K562 (cell line): ENCODE results near the gene BICC1. TPM values are rescaled to one million over a fixed set of nuclear protein-coding genes. Genes with fewer than 3 reads are reported as not detected.

ENCODE experiments used
- ATAC-seq: fragments of 200-7000 bp; cut with Tn5 transposase; 3 replicates; pipeline ENCODE4 v1.9.1; 2020; ENCODE audit warnings: moderate library complexity
- BruUV-seq: library from RNA; stranded (reverse); fragments of 400-500 nt; replicated peaks from 2 replicates; lab custom pipeline; 2021; lab: Mats Ljungman, UMichigan
- CTCF ChIA-PET: fragments of 300-600 bp; formaldehyde crosslinking; extraction: SDS; loops from one replicate; lab custom pipeline; 2021; ENCODE audit warnings: low intra/inter-chr PET ratio; lab: Yijun Ruan, JAX
- POLR2A ChIA-PET: fragments of 300-600, 350-650 bp; sonication (Branson Sonifier 250); formaldehyde crosslinking; extraction: SDS; loops from one replicate; lab custom pipeline; 2021; ENCODE audit warnings: antibody characterized with exemption, inconsistent platforms; lab: Yijun Ruan, JAX
- DNase-seq, 4 experiments: peaks; one replicate each; pipeline versions ENCODE4 v3.0.0 to v3.0.0-alpha.2; 2011 to 2018; ENCODE audit warnings: low spot score in 3 of 4, mixed read lengths in 3 of 4; ENCODE audit errors: extremely low read depth in 1 of 4
- FAIRE-seq: peaks from 2 replicates; lab custom pipeline; 2011; peaks lifted over from hg19 to GRCh38; lab: Jason Lieb, UNC
- H2AFZ ChIP-seq: 2 replicates; pipeline ENCODE4 v1.6.0; 2011; ENCODE audit warnings: low read depth, low read length, control low read depth, inconsistent platforms
- H3K27ac ChIP-seq: fragments of 200-600 bp; 3 replicates; pipeline ENCODE4 v1.8.0; 2011; ENCODE audit warnings: low read depth, mild to moderate bottlenecking, control low read depth, inconsistent platforms, low read length, moderate library complexity, mixed read lengths; ENCODE audit errors: extremely low read depth
- H3K27me3 ChIP-seq, 2 experiments: fragments of 300-600 bp in 1 of 2; 2 replicates in 1 of 2; 3 replicates in 1 of 2; pipeline versions ENCODE4 v1.6.0 to v1.8.0; 2011; ENCODE audit warnings: inconsistent platforms in 2 of 2, low read length in 2 of 2, mild to moderate bottlenecking in 1 of 2, mixed read lengths in 1 of 2, moderate library complexity in 1 of 2; ENCODE audit not compliant: control insufficient read depth in 2 of 2, insufficient read depth in 2 of 2
- H3K36me3 ChIP-seq: fragments of 300-600 bp; 3 replicates; pipeline ENCODE4 v1.8.0; 2011; ENCODE audit warnings: mild to moderate bottlenecking, low read length, inconsistent platforms; ENCODE audit not compliant: control insufficient read depth, insufficient read depth
- H3K4me1 ChIP-seq, 2 experiments: fragments of 200-600 bp in 1 of 2; replicated peaks in 1 of 2; 2 replicates in 1 of 2; 3 replicates in 1 of 2; pipeline versions ENCODE4 v1.5.1 to v1.8.0; 2011; ENCODE audit warnings: inconsistent platforms in 2 of 2, low read length in 2 of 2, mild to moderate bottlenecking in 1 of 2, mixed read lengths in 1 of 2, moderate library complexity in 1 of 2; ENCODE audit not compliant: control insufficient read depth in 2 of 2, insufficient read depth in 2 of 2
- H3K4me2 ChIP-seq: 2 replicates; pipeline ENCODE4 v1.6.1; 2011; ENCODE audit warnings: low read length, control low read depth, inconsistent platforms, mixed read lengths; ENCODE audit not compliant: insufficient read depth
- H3K4me3 ChIP-seq: fragments of 200-600 bp; sonication (generic), shearing (Covaris generic); 2 replicates; pipeline ENCODE4 v1.5.1; 2016; ENCODE audit warnings: control low read depth, inconsistent platforms
- H3K79me2 ChIP-seq: fragments of 200-600 bp; 3 replicates; pipeline ENCODE4 v1.8.0; 2011; ENCODE audit warnings: low read length, inconsistent platforms; ENCODE audit not compliant: control insufficient read depth, insufficient read depth
- H3K9ac ChIP-seq, 2 experiments: 2 replicates each; pipeline versions ENCODE4 v1.6.0 to v1.6.1; 2011; ENCODE audit warnings: low read depth in 2 of 2, low read length in 2 of 2, control low read depth in 1 of 2, inconsistent platforms in 1 of 2, mild to moderate bottlenecking in 1 of 2, mixed read lengths in 1 of 2; ENCODE audit not compliant: insufficient read depth in 1 of 2
- H3K9me1 ChIP-seq: one replicate; pipeline ENCODE4 v1.6.0; 2011; ENCODE audit warnings: inconsistent platforms, mild to moderate bottlenecking, low read length, moderate library complexity; ENCODE audit not compliant: control insufficient read depth, insufficient read depth
- H3K9me3 ChIP-seq: replicated peaks from 2 replicates; pipeline ENCODE4 v1.5.1; 2011; ENCODE audit warnings: low read depth, low read length, inconsistent platforms; ENCODE audit not compliant: control insufficient read depth, insufficient read depth
- H4K20me1 ChIP-seq: replicated peaks from 2 replicates; pipeline ENCODE4 v1.6.1; 2011; ENCODE audit warnings: low read length, inconsistent platforms, mixed read lengths; ENCODE audit not compliant: control insufficient read depth, insufficient read depth
- ARID4B ChIP-seq: sonication (generic); formaldehyde crosslinking; IDR thresholded peaks from 2 replicates; pipeline ENCODE4 v1.8.0; 2022; ENCODE audit warnings: mild to moderate bottlenecking, missing genetic modification reagents
- CC2D1A ChIP-seq: fragments of 450-650 bp; IDR thresholded peaks from 2 replicates; pipeline ENCODE4 v1.6.1; 2017; ENCODE audit warnings: mild to moderate bottlenecking
- EZH2 ChIP-seq: IDR thresholded peaks from 2 replicates; pipeline ENCODE4 v1.6.1; 2012; ENCODE audit warnings: low read depth, mild to moderate bottlenecking, inconsistent platforms, low read length, borderline replicate concordance
- HEY1 ChIP-seq: fragments of 250-450 bp; sonication (Bioruptor Pico); IDR thresholded peaks from 2 replicates; pipeline ENCODE4 v1.5.0; 2020; ENCODE audit warnings: mild to moderate bottlenecking, moderate library complexity, borderline replicate concordance
- NUFIP1 ChIP-seq: fragments of 450-650 bp; IDR thresholded peaks from 2 replicates; pipeline ENCODE4 v1.6.1; 2018; ENCODE audit not compliant: partially characterized antibody
- TFE3 ChIP-seq: fragments of 450-650 bp; formaldehyde crosslinking; IDR thresholded peaks from 2 replicates; pipeline ENCODE4 v1.4.0; 2020; ENCODE audit warnings: mild to moderate bottlenecking, mixed read lengths
- ZNF589 ChIP-seq: fragments of 200-800 bp; sonication (Bioruptor generic); IDR thresholded peaks from 2 replicates; pipeline ENCODE4 v1.6.1; 2016; ENCODE audit warnings: low read depth, missing genetic modification characterization, missing compliant biosample characterization
- WGBS: fragments of 100-300 bp; shearing (Covaris generic); methylation state at CpG from one replicate; pipeline ENCODE4 v1.1.6; 2016; ENCODE audit warnings: low coverage, mixed read lengths; ENCODE audit not compliant: insufficient coverage; ENCODE audit errors: missing lambda C conversion rate; 5-methylcytosine and 5-hydroxymethylcytosine counted together
- in situ Hi-C: fragments of 300-500 bp; cut with MboI; formaldehyde crosslinking; loops from 4 replicates; pipeline ENCODE4 v1.15.0; 2018; ENCODE audit warnings: inconsistent platforms, mixed read lengths
- intact Hi-C: fragments of 100-400 bp; cut with micrococcal nuclease; formaldehyde crosslinking; loops from 2 replicates; pipeline ENCODE4 v1.14.2; 2022
- polyA plus RNA-seq, 8 experiments: library from polyadenylated mRNA; depleted of rRNA in 4 of 8; stranded (reverse) in 5 of 8; unstranded in 3 of 8; fragments of >200 nt; fragmentation: Nextera tagmentation in 2 of 8; fragmentation: Illumina TruSeq in 1 of 8; extraction: Ambion mirVana in 2 of 8; extraction: Trizol in 1 of 8; gene quantifications; 2 replicates each; pipeline versions ENCODE4 v1.2.1 to v1.2.3, GENCODE V29; 2011 to 2014; ENCODE audit warnings: inconsistent platforms in 1 of 8, missing spikeins in 1 of 8
- total RNA-seq, 7 experiments: library from RNA; depleted of rRNA in 6 of 7; stranded (reverse); fragments of >200 nt in 6 of 7; fragmentation: Illumina TruSeq in 2 of 7; extraction: Trizol in 2 of 7; gene quantifications; 2 replicates each; pipeline versions ENCODE4 v1.2.1 to v1.2.3, GENCODE V29; 2011 to 2021; ENCODE audit warnings: low replicate concordance in 1 of 7

Gene BICC1
- total and polyA plus RNA-seq, 9 of the 15 experiments (the other 6 are each of a cell fraction or from before 2014, with no cell fraction given): not detected

- TF ChIP-seq ZNF589 (no peak), EZH2 (no peak), ARID4B (no peak), CC2D1A (no peak), HEY1 (CRISPR knock-in tag) (no peak)
Observed at GRCh38 chr10:58820386-58820785, 307.7 kb downstream of the BICC1 start (continued).

GRCh38 chr10:58820861-58821751, 308.4 kb downstream of the BICC1 start:
- TF ChIP-seq NUFIP1 (no peak), TFE3 (CRISPR knock-in tag) (no peak)
- no peak for ATAC-seq
- Histone ChIP-seq H3K9ac (no peak overlapping the region), H4K20me1 (no peaks in the 10 kb centered on the region), H3K9me1 (no peaks in the 10 kb centered on the region), H2AFZ (no peak overlapping the region), H3K27me3 (no peaks in the 10 kb centered on the region), H3K79me2 (no peaks in the 10 kb centered on the region), H3K36me3 (no peaks in the 10 kb centered on the region), H3K4me2 (no peak overlapping the region), H3K27ac (no peak overlapping the region), H3K9me3 (no peaks in the 10 kb centered on the region), H3K4me1 (no peaks in the 10 kb centered on the region), H3K4me3 (no peak overlapping the region)
- intact Hi-C loops (no loop called here), in situ Hi-C loops (no loop called here)
- BruUV-seq: no TSS peak
- WGBS: 2% methylated on average over 7 of the region's 7 CpGs
- ChIA-PET CTCF (no interaction called here), POLR2A (no interaction called here)
- FAIRE-seq: no peak
- no peak for DNase-seq
